ENCODE measurements around the gene CHAF1A.

DNA sequence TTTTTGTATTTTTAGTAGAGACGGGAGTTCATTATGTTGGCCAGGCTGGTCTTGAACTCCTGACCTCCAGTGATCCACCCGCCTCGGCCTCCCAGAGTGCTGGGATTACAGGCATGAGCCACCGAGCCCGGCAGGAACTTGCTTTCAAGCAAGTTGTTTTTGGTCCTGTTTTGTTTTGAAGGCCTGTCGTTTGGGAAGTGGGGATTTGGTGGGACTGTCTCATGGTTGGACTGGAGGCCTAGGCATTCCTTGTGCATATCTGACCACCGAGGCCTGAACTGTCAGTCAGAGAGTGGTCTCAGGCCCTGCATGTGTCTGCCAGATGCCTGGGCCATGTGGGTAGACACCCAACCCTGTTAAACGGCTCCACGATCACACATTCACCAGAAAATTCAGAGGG, 28.9 kb downstream of the CHAF1A start:
- TF ChIP-seq CTCF (IDR thresholded peaks at IDR 0.05; ENCODE audit: low read depth, low read length, poor library complexity, severe bottlenecking) (no peak), EZH2phosphoT487 (IDR thresholded peaks at IDR 0.05; ENCODE audit: borderline replicate concordance, low read length) (no peak)
